ENCODE measurements around the gene DCST1. TPM values are rescaled to one million over a fixed set of nuclear protein-coding genes. Genes with fewer than 3 reads are reported as not detected.

Gene DCST1
- total and polyA plus RNA-seq, 2 of the 13 experiments (the other 11 are each of a cell fraction or from before 2014, with no cell fraction given) = 0.04 TPM; not detected in 1

DNA sequence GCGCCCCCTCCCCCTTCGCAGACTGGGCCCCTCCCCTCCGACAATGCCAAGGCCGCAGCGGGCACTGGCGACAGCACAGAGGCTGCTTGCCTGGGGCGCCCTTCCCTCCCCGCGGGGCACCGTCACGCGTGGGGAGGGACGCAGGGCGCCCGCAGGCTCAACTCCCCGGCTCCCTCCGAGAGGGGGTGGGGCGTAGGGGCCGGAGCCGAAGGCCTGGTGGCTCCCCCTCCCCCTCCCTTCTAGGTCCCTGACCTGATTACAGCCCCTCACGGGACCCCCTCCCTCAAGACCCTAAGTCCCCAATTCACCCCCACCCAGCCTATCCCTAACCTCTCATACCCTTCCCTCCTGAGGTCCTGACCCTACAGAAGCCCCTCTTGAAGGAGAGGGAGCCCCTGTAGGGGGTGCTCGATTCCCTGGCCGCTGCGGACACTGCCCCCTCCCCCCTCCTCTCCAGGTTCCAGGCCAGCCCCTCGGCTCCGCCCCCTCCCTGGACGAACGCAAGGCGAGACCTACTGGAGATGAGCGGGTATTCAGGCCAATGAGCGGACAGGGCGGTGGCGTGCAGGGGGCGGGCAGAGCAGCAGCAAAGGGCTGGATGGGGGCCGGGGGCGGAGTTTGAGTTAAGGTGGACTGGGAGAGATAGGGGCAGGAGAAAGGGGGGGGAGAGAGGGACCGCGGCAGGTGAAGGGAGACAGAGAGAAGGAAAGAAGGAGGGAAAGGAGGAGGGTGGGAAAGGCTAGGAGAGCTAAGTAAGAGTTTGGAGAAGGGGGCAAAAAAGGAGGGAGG lies 31.8 kb upstream of the DCST1 start (continued):
- TF ChIP-seq NR2F6 (IDR thresholded peaks at IDR 0.05) (no peak), NR2F6 (CRISPR knock-in tag; IDR thresholded peaks at IDR 0.05) (no peak), MXI1 (IDR thresholded peaks at IDR 0.05; ENCODE audit: borderline replicate concordance, low read depth, low read length) (peak; percentile 52; the same call in 1 of the 3 replicates), HOXA5 (CRISPR knock-in tag; IDR thresholded peaks at IDR 0.05) (no peak), NFYC (CRISPR knock-in tag; IDR thresholded peaks at IDR 0.05) (peak; percentile 89), KDM5A (IDR thresholded peaks at IDR 0.05; ENCODE audit: borderline replicate concordance, low read length) (peak; percentile 78), ZNF563 (CRISPR knock-in tag; IDR thresholded peaks at IDR 0.05) (no peak), HMG20B (CRISPR knock-in tag; conservative IDR thresholded peaks at IDR 0.05) (no peak), CHD4 (IDR thresholded peaks at IDR 0.05; ENCODE audit: borderline replicate concordance, low read length) (0 out of 2 replicates have a peak, but pooled peaks have one; percentile 36), GABPB1 (CRISPR knock-in tag; IDR thresholded peaks at IDR 0.05) (no peak; the same call in 1 of the 2 replicates), RBFOX2 (IDR thresholded peaks at IDR 0.05; ENCODE audit: low read depth, low read length) (peak; percentile 77; the same call in 1 of the 2 replicates), ZNF547 (CRISPR knock-in tag; IDR thresholded peaks at IDR 0.05) (no peak), U2AF2 (IDR thresholded peaks at IDR 0.05; ENCODE audit: low read depth, low read length) (peak; percentile 90), TFAP4 (IDR thresholded peaks at IDR 0.05; ENCODE audit: borderline replicate concordance, low read depth) (no peak), NAIF1 (CRISPR knock-in tag; IDR thresholded peaks at IDR 0.05; ENCODE audit: borderline replicate concordance) (no peak), HES4 (CRISPR knock-in tag; IDR thresholded peaks at IDR 0.05; ENCODE audit: borderline replicate concordance) (0 out of 2 replicates have a peak, but pooled peaks have one; percentile 29), JUND (CRISPR knock-in tag; IDR thresholded peaks at IDR 0.05) (no peak), ZNF572 (CRISPR knock-in tag; IDR thresholded peaks at IDR 0.05) (no peak), MAFF (IDR thresholded peaks at IDR 0.05; ENCODE audit: low read depth, low read length) (no peak), ZNF891 (CRISPR knock-in tag; IDR thresholded peaks at IDR 0.05) (no peak), ETV6 (CRISPR knock-in tag; conservative IDR thresholded peaks at IDR 0.05) (no peak), ZNF558 (CRISPR knock-in tag; IDR thresholded peaks at IDR 0.05; ENCODE audit: borderline replicate concordance) (no peak), ZBTB21 (CRISPR knock-in tag; IDR thresholded peaks at IDR 0.05) (no peak), DR1 (CRISPR knock-in tag; IDR thresholded peaks at IDR 0.05) (peak; percentile 46; the same call in 1 of the 2 replicates), ZNF556 (CRISPR knock-in tag; IDR thresholded peaks at IDR 0.05; ENCODE audit: borderline replicate concordance) (no peak; the same call in 1 of the 2 replicates)
- TF ChIP-seq, protein P1, sequence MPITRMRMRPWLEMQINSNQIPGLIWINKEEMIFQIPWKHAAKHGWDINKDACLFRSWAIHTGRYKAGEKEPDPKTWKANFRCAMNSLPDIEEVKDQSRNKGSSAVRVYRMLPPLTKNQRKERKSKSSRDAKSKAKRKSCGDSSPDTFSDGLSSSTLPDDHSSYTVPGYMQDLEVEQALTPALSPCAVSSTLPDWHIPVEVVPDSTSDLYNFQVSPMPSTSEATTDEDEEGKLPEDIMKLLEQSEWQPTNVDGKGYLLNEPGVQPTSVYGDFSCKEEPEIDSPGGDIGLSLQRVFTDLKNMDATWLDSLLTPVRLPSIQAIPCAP (CRISPR knock-in tag; IDR thresholded peaks at IDR 0.05; ENCODE audit: low read depth) = no peak
- TF ChIP-seq, protein P2, sequence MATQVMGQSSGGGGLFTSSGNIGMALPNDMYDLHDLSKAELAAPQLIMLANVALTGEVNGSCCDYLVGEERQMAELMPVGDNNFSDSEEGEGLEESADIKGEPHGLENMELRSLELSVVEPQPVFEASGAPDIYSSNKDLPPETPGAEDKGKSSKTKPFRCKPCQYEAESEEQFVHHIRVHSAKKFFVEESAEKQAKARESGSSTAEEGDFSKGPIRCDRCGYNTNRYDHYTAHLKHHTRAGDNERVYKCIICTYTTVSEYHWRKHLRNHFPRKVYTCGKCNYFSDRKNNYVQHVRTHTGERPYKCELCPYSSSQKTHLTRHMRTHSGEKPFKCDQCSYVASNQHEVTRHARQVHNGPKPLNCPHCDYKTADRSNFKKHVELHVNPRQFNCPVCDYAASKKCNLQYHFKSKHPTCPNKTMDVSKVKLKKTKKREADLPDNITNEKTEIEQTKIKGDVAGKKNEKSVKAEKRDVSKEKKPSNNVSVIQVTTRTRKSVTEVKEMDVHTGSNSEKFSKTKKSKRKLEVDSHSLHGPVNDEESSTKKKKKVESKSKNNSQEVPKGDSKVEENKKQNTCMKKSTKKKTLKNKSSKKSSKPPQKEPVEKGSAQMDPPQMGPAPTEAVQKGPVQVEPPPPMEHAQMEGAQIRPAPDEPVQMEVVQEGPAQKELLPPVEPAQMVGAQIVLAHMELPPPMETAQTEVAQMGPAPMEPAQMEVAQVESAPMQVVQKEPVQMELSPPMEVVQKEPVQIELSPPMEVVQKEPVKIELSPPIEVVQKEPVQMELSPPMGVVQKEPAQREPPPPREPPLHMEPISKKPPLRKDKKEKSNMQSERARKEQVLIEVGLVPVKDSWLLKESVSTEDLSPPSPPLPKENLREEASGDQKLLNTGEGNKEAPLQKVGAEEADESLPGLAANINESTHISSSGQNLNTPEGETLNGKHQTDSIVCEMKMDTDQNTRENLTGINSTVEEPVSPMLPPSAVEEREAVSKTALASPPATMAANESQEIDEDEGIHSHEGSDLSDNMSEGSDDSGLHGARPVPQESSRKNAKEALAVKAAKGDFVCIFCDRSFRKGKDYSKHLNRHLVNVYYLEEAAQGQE (IDR thresholded peaks at IDR 0.05; ENCODE audit: borderline replicate concordance in 1 of 2, low read depth in 1 of 2, low read length in 2 of 2) = no peak
